ENCODE results near the gene NOL6. TPM values are rescaled to one million over a fixed set of nuclear protein-coding genes. Genes with fewer than 3 reads are reported as not detected.

NOL6 gene
- total RNA-seq, 1 experiment from 2014 or later = 64.4 TPM

DNA sequence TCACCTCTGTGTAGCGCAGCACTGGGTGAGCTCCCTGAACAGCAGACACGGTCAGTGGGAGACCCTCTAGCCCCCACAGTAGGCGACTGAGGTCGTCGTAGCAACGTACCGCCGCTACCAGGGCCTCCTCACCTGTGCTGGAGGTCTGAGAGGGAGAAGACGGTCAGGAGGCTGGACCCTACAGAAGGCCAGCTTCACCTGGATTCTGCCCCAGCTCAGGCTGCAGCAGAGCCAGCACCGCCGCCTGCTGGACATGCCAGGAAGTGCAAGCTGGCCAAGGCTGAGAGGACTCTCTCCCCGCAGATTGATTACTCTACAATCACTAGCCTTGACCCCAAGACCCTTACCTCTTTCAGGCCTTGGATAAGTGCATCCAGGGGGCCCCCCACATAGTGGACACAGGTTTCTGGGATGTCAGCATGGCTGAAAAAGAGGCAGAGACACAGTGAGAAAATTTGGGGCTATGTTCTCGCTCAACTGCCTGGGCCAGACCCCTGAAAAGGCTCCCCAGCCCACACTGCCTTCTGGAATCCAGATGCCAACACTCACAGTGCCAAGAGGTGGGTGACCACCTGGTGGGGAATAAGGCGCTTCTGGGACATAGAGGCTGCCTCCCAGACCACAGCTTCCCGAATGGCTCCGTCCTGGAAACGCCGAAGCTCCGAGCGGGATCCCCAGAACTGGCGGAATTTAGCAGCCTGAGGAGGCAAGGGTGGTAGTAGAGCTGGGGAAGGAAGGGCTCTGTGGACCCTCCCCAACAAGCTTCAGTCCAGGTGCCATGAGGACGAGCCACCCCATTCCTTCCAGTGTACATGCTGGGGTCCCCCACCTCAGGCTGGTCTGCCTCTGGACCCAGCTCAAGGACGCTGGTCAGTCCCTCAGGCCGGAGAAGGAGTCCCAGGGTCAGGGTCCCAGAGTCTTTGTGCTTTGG lies 6.9 kb downstream of the NOL6 start:
- Mint-ChIP-seq H3K36me3 (ENCODE audit: insufficient read depth in 1 of 3, low read depth in 3 of 3) (peaks cover 62 to 96% (median 85%) of the 10 kb centered on the region in 3 experiments; a peak in 6 of 7 replicates), H3K4me1 (no peaks in the 10 kb centered on the region), H3K27me3 (ENCODE audit: low read depth) (no peaks in the 10 kb centered on the region), H3K9me3 (no peaks in the 10 kb centered on the region), H3K4me3 (no peak overlapping the region), H3K27ac (no peak overlapping the region; a peak in 1 of 7 replicates)
- no peak overlapping the region for H4K5ac ChIP-seq (ENCODE audit: insufficient read length, low read depth, low read length)
- H3K23ac ChIP-seq (ENCODE audit: insufficient read length, low read depth, low read length) = no peak overlapping the region
- DNase-seq = peak; percentile 74
- no peak overlapping the region for H3T11ph ChIP-seq (ENCODE audit: low read length)
- no peaks in the 10 kb centered on the region; the same call in 1 of the 2 replicates for H3K79me2 ChIP-seq (ENCODE audit: insufficient read depth, low read length)
- H3K4me1 ChIP-seq (ENCODE audit: insufficient read depth, low read length) = no peaks in the 10 kb centered on the region
- no peak overlapping the region for H2AK5ac ChIP-seq (ENCODE audit: insufficient read length, low read length)
- no CpG with 5 or more reads among the region's 24 CpGs for WGBS (ENCODE audit: extremely low coverage, insufficient read length, low lambda C conversion rate)
- H3K27me3 ChIP-seq (ENCODE audit: insufficient read depth, low read length) = no peaks in the 10 kb centered on the region
- TF ChIP-seq CTCF (conservative IDR thresholded peaks at IDR 0.05) = peak; percentile 97
- H3K23me2 ChIP-seq (ENCODE audit: insufficient read length, low read depth, low read length, poor library complexity, severe bottlenecking) = no peaks in the 10 kb centered on the region
- H3K18ac ChIP-seq (ENCODE audit: insufficient read length, low read depth, low read length) = no peak overlapping the region
- no peak overlapping the region for H2BK5ac ChIP-seq (ENCODE audit: insufficient read length, low read length)
- no peak overlapping the region for H2BK15ac ChIP-seq (ENCODE audit: low read depth, low read length)
- H3K56ac ChIP-seq (ENCODE audit: insufficient read length, low read depth, low read length) = no peak overlapping the region
- H3K27ac ChIP-seq (ENCODE audit: insufficient read length, low read depth, low read length) = no peak overlapping the region
- no peaks in the 10 kb centered on the region for H4K20me1 ChIP-seq (ENCODE audit: control insufficient read depth, insufficient read depth, insufficient read length)
- H4K91ac ChIP-seq (ENCODE audit: insufficient read length, low read depth, low read length) = no peak overlapping the region
- no peak overlapping the region for H2BK12ac ChIP-seq (ENCODE audit: insufficient read length, low read depth, low read length)
- no peak overlapping the region for H2AFZ ChIP-seq (ENCODE audit: low read length)
- no peak overlapping the region for H3K4me2 ChIP-seq (ENCODE audit: insufficient read depth, insufficient read length, low read length)
- H3K14ac ChIP-seq (ENCODE audit: insufficient read depth, low read length) = no peak overlapping the region
- H3K9ac ChIP-seq (ENCODE audit: extremely low read depth, insufficient read length, low read length) = no peak overlapping the region
- H3K79me1 ChIP-seq (ENCODE audit: insufficient read depth, low read depth, low read length, poor library complexity, severe bottlenecking) = no peaks in the 10 kb centered on the region
- H4K8ac ChIP-seq (replicated peaks; ENCODE audit: insufficient read length, low read depth, low read length) = no peak overlapping the region
- no peak overlapping the region for H2BK120ac ChIP-seq (ENCODE audit: low read depth, low read length, poor library complexity, severe bottlenecking)
- H3K4ac ChIP-seq (ENCODE audit: low read depth, low read length) = no peak overlapping the region
- no peaks in the 10 kb centered on the region for H3K9me3 ChIP-seq (ENCODE audit: control insufficient read depth, low read depth, low read length)
- no peak overlapping the region for H2BK20ac ChIP-seq (ENCODE audit: low read depth, low read length, poor library complexity, severe bottlenecking)

All from H9 (cell line).